ENCODE results near the gene C12orf75.

Gene C12orf75

DNA sequence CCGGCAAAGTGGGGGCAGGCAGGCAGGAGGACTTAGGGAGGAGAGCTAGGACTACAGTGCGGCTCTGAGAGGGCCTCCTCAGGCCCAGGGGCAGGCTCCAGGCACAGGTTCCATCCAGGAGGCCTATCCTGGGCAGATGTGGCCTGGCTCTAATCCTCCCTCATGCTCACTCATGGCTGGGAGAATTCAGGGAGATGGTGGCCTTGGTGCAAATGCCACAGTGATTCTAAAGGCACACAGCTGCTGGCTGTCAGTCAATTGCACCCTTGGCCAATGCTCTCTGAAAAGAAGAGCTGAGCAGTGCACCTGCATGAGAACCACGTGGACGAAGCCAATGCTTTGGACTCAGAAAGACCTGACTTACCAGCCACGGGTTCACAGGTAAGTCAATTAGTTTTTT is 89.6 kb downstream of the C12orf75 start:
- no peak for DNase-seq

DNA sequence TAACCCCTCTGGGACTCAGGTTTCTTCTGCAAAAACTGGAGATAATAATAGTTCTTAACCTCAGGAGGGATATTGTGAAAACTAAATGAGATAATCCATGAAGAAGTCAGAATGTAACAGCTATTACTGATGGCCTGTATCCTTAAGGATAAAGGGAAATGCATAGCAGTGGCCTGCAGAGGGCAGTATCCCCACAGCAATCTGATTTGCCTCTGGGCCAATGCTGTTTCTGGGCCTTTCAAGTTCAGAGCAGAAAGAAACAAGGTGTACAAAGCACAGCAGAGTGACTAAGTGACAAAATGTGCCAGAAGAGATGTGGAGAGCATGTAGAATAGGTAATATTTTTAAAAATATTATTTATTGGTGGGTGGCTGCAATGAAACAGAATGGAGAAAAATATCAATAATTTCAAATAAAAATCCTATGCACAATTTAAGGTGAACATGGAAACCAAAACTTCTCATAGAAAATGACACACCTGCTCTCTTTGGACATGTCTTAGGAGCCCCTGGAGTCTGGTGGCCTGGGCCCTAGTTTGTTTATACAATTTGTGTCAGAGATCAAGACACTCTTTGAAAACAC is 90.3 kb downstream of the C12orf75 start:
- DNase-seq, result peak; percentile 76
